Embryonic facial prominence (tissue), 1 donor: ENCODE measurements around the gene FOXE1.

ENCODE experiments used
- DNase-seq: peaks from one replicate; pipeline ENCODE4 v3.0.0-alpha.2; 2016; ENCODE audit errors: extremely low spot score

The FOXE1 gene

DNA sequence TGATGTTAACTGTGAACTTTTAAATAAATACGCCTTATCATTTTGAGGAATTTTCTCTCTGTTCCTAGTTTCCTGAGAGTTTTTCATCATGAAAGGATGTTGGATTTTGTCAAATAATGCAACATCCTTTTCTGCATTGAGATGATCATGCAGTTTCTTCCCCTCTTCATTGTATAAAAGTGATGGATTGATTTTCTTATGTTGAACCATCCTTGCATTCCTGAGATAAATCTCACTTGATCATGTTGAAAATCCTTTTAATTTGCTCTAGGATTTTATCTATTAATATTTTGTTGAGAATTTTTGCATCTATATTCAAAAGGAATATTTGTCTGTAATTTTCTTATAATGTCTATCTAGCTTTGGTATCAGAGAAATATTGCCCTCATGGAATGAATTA is 13.3 kb downstream of the FOXE1 start:
- no peak for DNase-seq

- no peak for DNase-seq
Measured at GRCh38 chr9:97866848-97867247, 13.8 kb downstream of the FOXE1 start.

DNA sequence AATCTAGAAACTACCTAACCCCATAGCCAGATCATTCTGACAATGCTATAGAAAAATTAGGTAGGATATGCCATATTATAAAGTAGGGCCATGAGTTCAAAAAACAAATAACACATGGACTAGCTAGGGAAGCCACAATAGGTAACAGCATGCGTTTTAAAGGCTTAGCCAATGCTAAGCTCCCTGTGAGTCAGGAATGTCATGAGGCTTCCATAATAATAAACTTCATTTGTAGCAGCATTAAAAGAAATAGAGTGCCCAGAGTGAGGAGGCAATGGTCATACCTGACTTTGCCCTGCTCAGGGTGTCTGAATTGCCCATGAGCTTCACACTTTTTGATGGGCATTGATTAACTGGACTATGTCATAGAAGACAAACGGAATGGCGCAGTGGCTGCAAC is 15.8 kb downstream of the FOXE1 start:
- no peak for DNase-seq

- DNase-seq, result no peak
Measured at GRCh38 chr9:97873425-97873824, 20.4 kb downstream of the FOXE1 start.

- no peak for DNase-seq
Measured at GRCh38 chr9:97873882-97874281, 20.9 kb downstream of the FOXE1 start.

DNA sequence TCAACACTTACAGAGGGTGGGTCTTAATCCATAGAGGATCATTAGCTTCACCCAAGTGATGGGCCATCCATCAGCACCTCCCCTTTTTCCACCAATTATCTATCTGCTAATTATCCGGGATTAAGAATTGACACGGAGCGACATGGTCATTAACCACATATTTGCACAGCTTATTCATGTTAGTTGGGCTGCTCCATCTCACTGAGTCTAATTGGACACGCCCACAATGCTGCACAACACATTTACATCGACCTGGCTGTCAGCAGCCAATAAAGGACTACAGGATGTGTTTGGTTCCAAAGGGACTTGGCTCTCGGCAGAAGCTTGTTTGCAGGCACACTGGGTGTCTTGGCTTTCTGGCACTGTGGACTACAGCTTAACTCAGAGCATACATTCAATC is 21.6 kb downstream of the FOXE1 start:
- no peak for DNase-seq

- DNase-seq, result no peak
Measured at GRCh38 chr9:97875111-97875510, 22.1 kb downstream of the FOXE1 start.

DNA sequence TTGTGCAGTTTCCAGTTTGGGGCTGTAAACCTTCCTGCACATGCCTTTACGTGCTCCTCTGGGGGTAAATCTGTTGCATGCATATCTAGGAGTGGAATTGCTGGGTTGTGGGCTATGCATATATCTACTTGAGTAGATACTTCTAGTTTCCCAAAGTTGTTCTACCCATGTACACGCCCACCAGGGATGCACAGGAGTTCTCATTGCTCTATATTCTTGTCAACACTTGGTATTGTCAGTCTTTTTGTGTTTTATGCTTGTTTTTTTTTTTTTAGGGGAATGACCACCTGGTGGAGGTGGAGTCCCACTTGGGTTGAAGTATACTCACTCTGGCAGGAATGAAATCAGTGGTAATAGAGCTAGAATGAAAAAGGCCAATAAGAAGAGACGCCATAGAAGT is 23.0 kb downstream of the FOXE1 start:
- DNase-seq, result no peak

DNA sequence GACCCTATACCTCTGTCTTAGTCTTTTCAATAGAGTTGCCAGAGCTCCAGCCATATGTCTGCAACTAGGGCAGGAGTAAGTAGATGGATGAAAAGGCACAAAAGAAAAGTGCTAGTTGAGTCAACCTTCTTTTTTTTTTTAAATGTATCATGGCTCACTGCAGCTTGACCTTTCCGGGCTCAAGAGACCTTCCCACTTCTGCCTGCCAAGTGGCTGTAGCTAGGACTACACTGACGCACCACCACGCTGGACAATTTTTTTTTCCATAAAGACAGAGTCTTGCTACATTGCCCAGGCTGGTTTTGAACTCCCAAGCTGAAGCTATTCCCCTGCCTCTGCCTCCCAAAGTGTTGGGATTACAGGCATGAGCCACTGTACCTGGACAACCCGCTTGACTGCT is 27.3 kb downstream of the FOXE1 start:
- DNase-seq, result no peak

- DNase-seq, result no peak
Measured at GRCh38 chr9:97889941-97890887, 37.2 kb downstream of the FOXE1 start.

GRCh38 chr9:97891736-97892135 is 38.7 kb downstream of the FOXE1 start:
- no peak for DNase-seq

- no peak for DNase-seq
Measured at GRCh38 chr9:97892421-97892820, 39.4 kb downstream of the FOXE1 start.

- DNase-seq, result no peak
Measured at GRCh38 chr9:97895211-97895610, 42.2 kb downstream of the FOXE1 start.

- no peak for DNase-seq
Measured at GRCh38 chr9:97895695-97896332, 42.8 kb downstream of the FOXE1 start.

DNA sequence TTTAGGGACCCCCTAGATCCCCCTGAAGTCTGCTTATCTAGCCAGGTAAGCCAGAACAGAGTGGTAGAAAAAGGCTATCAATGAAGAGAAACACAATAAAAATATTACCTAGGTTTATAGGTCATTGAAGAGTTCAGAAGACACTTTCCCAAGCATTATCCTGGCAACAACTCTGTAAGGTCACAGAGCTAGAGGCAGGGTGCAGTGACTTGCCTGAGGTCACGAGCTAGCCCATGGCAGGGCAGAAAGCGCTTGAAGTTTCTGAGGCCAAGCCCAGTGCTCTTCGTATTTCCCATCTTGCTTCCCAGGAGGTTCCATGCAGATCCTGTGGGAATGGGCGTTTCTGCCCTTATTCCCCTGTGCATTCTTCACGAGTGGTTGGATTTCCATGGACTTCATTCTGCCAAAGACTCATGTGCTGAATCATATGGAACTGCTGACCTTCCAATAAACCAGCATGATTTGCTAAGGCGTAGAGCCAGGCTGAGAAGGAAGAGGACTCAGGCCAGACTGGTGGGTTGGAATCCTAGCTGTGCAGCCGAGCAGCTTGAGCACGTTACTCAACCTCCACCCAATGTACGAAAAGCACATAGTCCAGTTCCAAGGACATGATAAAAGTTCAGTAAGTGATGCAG is 47.2 kb downstream of the FOXE1 start:
- DNase-seq, result no peak

- DNase-seq, result no peak
Measured at GRCh38 chr9:97900738-97901565, 47.9 kb downstream of the FOXE1 start.

- DNase-seq, result no peak
Measured at GRCh38 chr9:97903177-97903576, 50.2 kb downstream of the FOXE1 start.

DNA sequence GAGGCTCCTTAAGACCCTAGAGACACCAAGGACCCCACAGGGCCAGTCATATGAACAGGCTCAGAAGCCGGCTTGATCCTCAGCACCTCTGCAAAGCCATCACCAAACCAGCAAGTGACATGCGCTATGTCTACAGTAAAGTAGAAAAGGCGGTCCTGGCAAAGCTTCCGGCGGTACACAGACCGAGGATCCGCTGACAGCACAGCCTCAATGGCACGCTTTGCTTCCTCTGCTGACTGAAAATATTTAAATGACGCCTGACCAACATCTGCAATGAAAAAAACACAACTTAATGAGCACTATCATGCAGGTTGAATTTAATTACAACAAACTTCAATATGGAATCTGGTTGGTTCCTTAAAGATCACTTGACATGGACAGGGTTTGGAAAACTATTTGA is 51.7 kb downstream of the FOXE1 start:
- no peak for DNase-seq

DNA sequence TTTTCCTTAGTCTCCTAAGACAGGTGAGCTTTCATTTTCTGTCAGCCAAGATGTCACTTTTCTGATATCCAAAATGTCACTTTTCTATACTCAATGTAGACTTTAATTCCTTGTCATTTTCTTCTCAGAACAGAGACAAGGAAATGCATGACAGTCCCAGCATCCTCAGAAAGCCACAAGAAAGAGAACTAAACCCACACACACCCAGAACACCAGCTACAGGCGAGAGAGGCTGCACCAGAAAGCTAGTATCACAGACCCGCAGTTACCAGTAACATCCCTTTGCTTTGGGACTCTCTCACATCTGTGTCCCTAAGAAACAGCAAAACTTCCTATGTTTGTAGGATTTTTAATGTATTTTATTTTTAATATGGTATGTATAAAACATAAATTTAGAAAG is 52.2 kb downstream of the FOXE1 start:
- no peak for DNase-seq
